Right cardiac atrium (tissue), 5 donors: ENCODE data around the gene RUNDC3A. TPM values are rescaled to one million over a fixed set of nuclear protein-coding genes. Genes with fewer than 3 reads are reported as not detected.
A peak's percentile ranks its signal among the peaks of the same experiment; 100 is the strongest.

Source experiments
- ATAC-seq, 2 donors: fragments of 200-7000 bp; cut with Tn5 transposase; one replicate each; pipeline versions ENCODE4 v1.8.0 to v1.9.1; 2020; ENCODE audit warnings: moderate library complexity in 2 of 2, mild to moderate bottlenecking in 1 of 2
- DNase-seq, 3 donors: peaks; one replicate each; pipeline ENCODE4 v3.0.0-alpha.2; 2020
- H3K27ac ChIP-seq: one replicate; pipeline ENCODE4 v1.5.1; 2013; ENCODE audit warnings: mild to moderate bottlenecking, low read length, control low read depth, moderate library complexity
- H3K27me3 ChIP-seq: one replicate; pipeline ENCODE4 v1.6.1; 2013; ENCODE audit not compliant: control insufficient read depth, insufficient read depth
- H3K4me1 ChIP-seq: one replicate; pipeline ENCODE4 v1.6.1; 2013; ENCODE audit warnings: low read length; ENCODE audit not compliant: control insufficient read depth, insufficient read depth
- H3K4me3 ChIP-seq: one replicate; pipeline ENCODE4 v1.5.1; 2013; ENCODE audit warnings: low read length, control low read depth
- H3K9me3 ChIP-seq: one replicate; pipeline ENCODE4 v1.6.1; 2013; ENCODE audit warnings: low read length; ENCODE audit not compliant: control insufficient read depth
- WGBS: extraction: QIAGEN DNeasy Blood & Tissue Kit; methylation state at CpG from one replicate; pipeline ENCODE4 v1.1.7; 2013; 5-methylcytosine and 5-hydroxymethylcytosine counted together
- intact Hi-C, 4 donors: fragments of 100-400 bp; cut with DNase I; formaldehyde crosslinking; loops; one replicate each; pipeline versions ENCODE4 v1.11.0 to v1.14.0; 2022 to 2023
- long read RNA-seq, 4 donors: library from polyadenylated mRNA; unstranded; transcript quantifications; one replicate each; pipeline ENCODE4 v2.0.0, GENCODE V29; 2020 to 2021
- polyA plus RNA-seq: library from polyadenylated mRNA; stranded (reverse); fragments of 200-250 nt; gene quantifications from one replicate; pipeline ENCODE4 v1.2.3, GENCODE V29; 2013
- total RNA-seq, 4 donors: library from RNA; stranded (reverse); fragmentation: NEBNext Ultra II Directional; extraction: Animal tissue kit (Norgen Biotek cat#: 25700); gene quantifications; one replicate each; pipeline ENCODE4 v1.2.1, GENCODE V29; 2021
- donor health status: healthy with polysubstance abuse.
- donor health status: DM: no; HTN: yes; CAD: no.
- donor health status: DM: no; HTN: no; CAD: no.
- donor health status: DM: no; HTN: yes; CAD: no; lungs with severe emphysema.
- donor health status: DM: yes; HTN: yes; CAD: no.

Gene RUNDC3A
- total RNA-seq (1 to 10 TPM; 1.8 to 4.5 (median 2.3) TPM), polyA plus RNA-seq (1.6 TPM)
- long read RNA-seq, donor 1, partial matches to known transcripts = 0 of 1 reads
- long read RNA-seq, donor 1, other reads (novel, unspliced or antisense) = 0 of 1 reads
- long read RNA-seq, donor 2, partial matches to known transcripts = 1 of 1 reads
- long read RNA-seq, donor 2, other reads (novel, unspliced or antisense) = 0 of 1 reads
- long read RNA-seq, donor 3, partial matches to known transcripts = 0 of 3 reads
- long read RNA-seq, donor 3, other reads (novel, unspliced or antisense) = 3 of 3 reads
- long read RNA-seq, donor 4, partial matches to known transcripts = 0 of 2 reads
- long read RNA-seq, donor 4, other reads (novel, unspliced or antisense) = 2 of 2 reads

DNA sequence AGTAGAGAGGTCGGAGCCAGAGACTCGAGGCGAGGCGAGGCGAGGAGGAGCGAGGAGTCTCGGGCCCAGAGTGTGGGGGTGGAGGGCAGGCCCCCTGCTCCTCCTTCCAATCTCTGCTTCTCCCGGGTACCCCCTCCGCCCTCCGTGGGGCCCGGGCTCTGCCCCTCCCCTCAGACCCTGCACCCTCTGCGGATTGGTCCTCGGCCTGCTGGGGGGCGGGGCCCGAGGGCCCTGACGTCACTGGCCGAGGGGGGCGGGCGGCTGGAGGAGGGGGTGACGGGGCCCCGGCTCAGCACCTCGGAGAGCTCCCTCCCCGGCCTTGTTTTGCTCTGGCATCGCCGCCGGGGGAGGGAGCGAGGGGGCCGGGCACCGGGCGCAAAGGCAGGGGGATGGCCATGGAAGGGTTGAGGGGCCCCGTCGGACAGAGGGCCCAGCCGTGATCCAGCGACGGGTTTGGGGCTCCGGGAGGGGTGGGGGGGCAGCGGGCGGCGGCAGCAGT, at the start of gene RUNDC3A:
Gene RUNDC3A (plus strand): TSS at position 282 of the 499 bp plus-strand sequence. CDS start 232 bp downstream, outside the sequence.
- peak within 1 kb of the TSS; percentile 50 for H3K4me3 ChIP-seq
- intact Hi-C loops = no loop called here
- no peak within 1 kb of the TSS for H3K27ac ChIP-seq
- no peaks in the 10 kb centered on the region for H3K4me1 ChIP-seq
- ATAC-seq = peak; percentile 97 to 98
- no peaks in the 10 kb centered on the region for H3K9me3 ChIP-seq
- peak; percentile 89 to 96 (median 94) for DNase-seq
- under 1% methylated on average over 39 of the region's 39 CpGs for whole genome bisulfite sequencing
- H3K27me3 ChIP-seq = no peaks in the 10 kb centered on the region

DNA sequence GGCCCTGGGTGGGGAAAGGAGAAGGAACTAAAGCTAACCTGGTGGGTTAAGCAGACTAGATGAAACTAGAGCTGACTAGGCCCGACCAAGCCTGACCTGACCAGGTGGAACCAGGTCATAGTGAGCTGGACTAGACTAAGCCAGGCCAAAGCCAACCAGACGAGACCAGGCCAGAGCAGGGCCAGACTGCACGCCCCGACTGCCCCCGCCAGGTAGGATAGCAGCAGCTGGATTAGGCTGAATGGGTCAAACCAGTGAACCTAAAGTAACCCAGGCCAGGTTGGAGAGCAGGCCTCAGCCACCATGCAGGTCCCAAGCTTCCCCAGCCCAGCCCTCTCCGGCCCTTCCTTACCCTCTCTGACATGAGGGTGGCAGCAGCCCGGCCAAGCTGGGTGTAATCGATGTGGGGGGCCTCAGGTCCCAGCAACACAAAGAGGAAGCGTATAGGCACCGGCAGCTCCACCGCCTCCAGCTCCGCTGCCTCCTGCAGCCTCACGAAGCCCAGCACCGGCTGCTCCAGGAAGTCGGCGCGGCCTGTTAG, 49.5 kb upstream of the RUNDC3A start:
- DNase-seq (peak in 1 of 3 donors; percentile 31), ATAC-seq (no peak)
- Histone ChIP-seq H3K27ac (no peak overlapping the region), H3K4me3 (no peak overlapping the region), H3K4me1 (no peaks in the 10 kb centered on the region), H3K9me3 (no peaks in the 10 kb centered on the region), H3K27me3 (no peaks in the 10 kb centered on the region)
- intact Hi-C loops = no loop called here
- WGBS = 76% methylated on average over 17 of the region's 17 CpGs

DNA sequence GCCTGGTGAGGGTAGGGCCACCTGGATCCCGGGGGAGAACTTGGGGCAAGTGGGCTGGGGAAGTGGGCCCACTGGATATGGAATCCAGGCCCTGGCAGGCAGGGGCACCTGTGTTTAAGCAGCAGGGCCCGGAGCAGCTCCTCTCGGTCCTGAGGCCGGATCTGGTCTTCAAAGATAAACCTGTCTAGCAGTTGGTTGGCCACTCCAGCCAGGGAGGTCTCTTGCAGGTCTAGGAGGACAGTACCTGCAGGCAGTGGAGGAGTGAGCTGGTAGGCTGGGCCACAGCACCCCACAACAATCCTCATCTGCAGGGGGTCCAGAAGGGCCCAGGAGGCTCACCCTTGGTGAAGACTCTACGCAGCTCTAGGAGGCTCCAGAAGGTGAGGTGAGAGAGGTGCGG, 48.1 kb upstream of the RUNDC3A start:
- Histone ChIP-seq H3K4me3 (no peak overlapping the region), H3K27ac (no peak overlapping the region), H3K27me3 (no peaks in the 10 kb centered on the region), H3K4me1 (no peaks in the 10 kb centered on the region), H3K9me3 (no peaks in the 10 kb centered on the region)
- intact Hi-C loops = no loop called here
- 92% methylated on average over 6 of the region's 6 CpGs for WGBS
- ATAC-seq (no peak), DNase-seq (peak in 2 of 3 donors; percentile 7 to 32)

DNA sequence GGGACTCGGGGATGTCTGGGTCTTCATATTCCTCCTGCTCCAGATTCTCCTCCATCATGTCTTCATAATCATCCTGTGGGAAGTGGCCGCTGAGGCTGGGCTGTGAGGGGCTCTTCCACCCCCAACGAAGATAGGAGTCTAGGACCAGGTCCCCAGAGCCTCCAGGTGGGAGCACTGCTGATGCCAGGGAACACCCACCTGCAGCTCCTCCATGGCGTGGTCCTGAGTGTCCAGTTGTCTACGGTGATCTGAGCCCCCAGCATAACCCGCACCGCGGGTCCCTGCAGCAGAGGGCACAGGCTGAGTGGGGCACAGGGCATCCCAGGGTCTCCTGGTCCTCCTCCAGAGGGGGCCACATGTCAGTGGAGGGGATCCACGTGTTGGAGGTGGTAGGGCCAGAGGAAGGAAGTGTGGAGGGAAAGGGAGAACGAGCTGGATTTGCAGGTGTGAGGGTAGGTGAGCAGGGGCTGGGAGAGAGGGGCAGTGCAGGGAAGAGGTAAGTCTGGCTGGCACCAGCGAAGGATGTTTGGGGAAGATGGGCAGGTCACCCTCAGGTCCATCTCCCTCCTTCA, 45.7 kb upstream of the RUNDC3A start:
- WGBS = 72% methylated on average over 11 of the region's 11 CpGs
- Histone ChIP-seq H3K27ac (no peak overlapping the region), H3K4me1 (no peaks in the 10 kb centered on the region), H3K27me3 (no peaks in the 10 kb centered on the region), H3K4me3 (no peak overlapping the region), H3K9me3 (no peaks in the 10 kb centered on the region)
- intact Hi-C loops = no loop called here
- peak in 1 of 3 donors; percentile 30 for DNase-seq
- ATAC-seq = no peak

DNA sequence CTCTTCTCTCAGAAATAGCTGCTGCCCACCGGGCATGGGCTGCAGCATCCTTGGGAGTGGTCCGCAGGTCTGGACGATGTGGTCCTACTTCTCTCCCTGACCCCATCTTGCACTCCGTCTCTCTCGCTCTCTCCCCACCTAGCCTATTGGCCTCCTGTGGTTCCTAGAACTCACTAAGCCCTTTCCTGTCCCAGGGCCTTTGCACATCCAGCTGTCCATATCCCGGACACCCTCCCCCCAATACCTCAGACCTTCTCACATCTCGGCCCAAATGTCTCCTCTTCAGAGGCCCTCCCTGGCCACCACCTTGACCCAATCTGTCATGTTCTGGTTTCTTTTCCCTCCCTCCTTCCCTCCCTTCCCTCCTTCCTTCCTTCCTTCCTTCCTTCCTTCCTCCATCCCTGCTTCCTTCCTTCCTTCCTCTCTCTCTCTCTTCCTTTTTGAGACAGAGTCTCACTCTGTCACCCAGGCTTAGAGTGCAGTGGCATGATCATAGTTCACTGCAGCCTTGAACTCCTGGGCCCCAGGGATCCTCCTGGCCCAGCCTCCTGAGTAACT, 45.0 kb upstream of the RUNDC3A start:
- Histone ChIP-seq H3K27ac (no peak overlapping the region), H3K9me3 (no peaks in the 10 kb centered on the region), H3K4me3 (no peak overlapping the region), H3K27me3 (no peaks in the 10 kb centered on the region), H3K4me1 (no peaks in the 10 kb centered on the region)
- 85% methylated on average over 7 of the region's 7 CpGs for WGBS
- DNase-seq (peak in 1 of 3 donors; percentile 9), ATAC-seq (no peak)
- intact Hi-C loops = no loop called here

DNA sequence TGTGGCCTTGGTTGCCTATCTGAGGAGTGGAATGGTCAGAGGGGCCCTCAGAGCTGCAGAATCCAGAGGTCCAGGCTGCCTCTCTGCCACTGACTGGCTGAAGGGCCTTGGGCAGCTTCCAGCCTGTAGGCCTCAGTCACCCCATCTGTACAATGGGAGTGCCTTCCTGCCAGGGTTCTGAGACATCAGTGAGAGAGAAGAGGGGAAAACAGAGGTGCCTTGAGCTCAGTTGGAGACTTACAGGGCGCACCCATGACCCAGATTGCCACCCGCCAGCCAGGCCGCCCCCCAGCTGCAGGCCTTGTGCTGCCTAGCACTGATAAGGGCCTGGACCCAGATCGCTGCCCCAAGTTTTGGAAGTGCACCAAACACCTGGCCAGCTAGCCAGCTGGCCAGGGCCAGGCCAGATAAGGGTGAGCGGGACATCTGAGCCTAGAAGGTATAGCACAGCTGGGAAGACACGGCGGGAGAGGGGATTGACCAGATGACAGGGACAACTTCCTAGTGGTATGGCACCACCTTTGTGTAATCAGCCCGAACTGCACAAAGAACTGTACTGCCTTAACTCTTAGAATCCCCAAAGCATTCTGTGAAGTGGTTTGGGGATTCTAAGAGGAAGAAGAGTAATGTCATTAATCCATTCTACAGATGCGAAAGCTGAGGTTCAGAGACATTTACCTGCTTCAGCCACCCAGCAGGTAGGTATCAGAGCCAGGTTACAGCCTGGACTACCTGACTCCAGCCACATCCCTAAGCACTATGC, 41.8 kb upstream of the RUNDC3A start:
- no peaks in the 10 kb centered on the region for H3K4me1 ChIP-seq
- H3K9me3 ChIP-seq = no peaks in the 10 kb centered on the region
- intact Hi-C loops = no loop called here
- ATAC-seq (no peak), DNase-seq (no peak)
- H3K27me3 ChIP-seq = no peaks in the 10 kb centered on the region
- 60% methylated on average over 9 of the region's 9 CpGs for WGBS
- no peak overlapping the region for H3K27ac ChIP-seq
- no peak overlapping the region for H3K4me3 ChIP-seq

- 91% methylated on average over 5 of the region's 5 CpGs for WGBS
- H3K4me1 ChIP-seq = no peaks in the 10 kb centered on the region
- H3K27ac ChIP-seq = no peak overlapping the region
- intact Hi-C loops = no loop called here
- H3K4me3 ChIP-seq = no peak overlapping the region
- no peaks in the 10 kb centered on the region for H3K27me3 ChIP-seq
- ATAC-seq = no peak
- no peak for DNase-seq
- no peaks in the 10 kb centered on the region for H3K9me3 ChIP-seq
Measured at GRCh38 chr17:44267165-44267455, 41.3 kb upstream of the RUNDC3A start.

DNA sequence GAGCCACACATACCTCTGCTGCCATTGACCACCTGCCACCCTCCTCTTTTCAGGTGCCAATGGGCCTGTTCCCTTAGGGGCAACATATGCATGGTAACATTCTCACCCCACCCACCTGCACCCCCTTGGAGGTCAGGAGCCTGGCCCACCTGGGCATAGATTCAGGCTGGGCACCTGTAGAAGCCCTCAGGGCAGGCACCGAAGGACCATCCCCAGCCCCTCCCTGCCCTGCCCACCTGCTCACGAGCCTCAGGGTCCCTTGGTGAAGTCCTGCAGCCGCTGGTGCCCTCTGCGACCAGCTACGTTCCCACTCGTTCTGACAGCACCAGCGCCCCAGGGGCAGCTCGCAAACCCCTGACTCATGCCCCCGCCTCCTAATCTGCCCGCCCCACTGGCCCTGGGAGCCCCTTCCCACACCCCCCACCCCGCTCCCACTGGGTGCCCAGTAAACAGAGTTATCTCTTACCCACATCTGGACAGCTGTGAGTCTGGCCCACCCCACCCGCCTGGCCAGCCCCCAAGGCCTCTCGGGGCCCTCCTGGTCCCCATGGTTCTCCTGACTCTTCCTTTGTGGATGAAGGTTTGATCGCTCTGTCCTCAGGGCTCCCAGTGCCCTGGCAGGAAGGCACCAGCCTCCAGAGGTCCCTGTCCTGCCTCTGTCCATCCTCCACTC, 40.4 kb upstream of the RUNDC3A start, which contains the start of gene SLC4A1:
Gene SLC4A1 (minus strand): TSS at position 318 of the 673 bp plus-strand sequence. CDS start 5,269 bp downstream, outside the sequence.
- Histone ChIP-seq H3K27ac (no peak within 1 kb of the TSS), H3K9me3 (no peaks in the 10 kb centered on the region), H3K27me3 (no peaks in the 10 kb centered on the region), H3K4me1 (no peaks in the 10 kb centered on the region), H3K4me3 (no peak within 1 kb of the TSS)
- ATAC-seq (no peak), DNase-seq (no peak)
- WGBS = 84% methylated on average over 14 of the region's 14 CpGs
- intact Hi-C loops = no loop called here

- ATAC-seq (no peak), DNase-seq (peak in 1 of 3 donors; percentile 1)
- no peaks in the 10 kb centered on the region for H3K27me3 ChIP-seq
- intact Hi-C loops = no loop called here
- 76% methylated on average over 11 of the region's 11 CpGs for WGBS
- no peak overlapping the region for H3K4me3 ChIP-seq
- no peak overlapping the region for H3K27ac ChIP-seq
- H3K4me1 ChIP-seq = no peaks in the 10 kb centered on the region
- H3K9me3 ChIP-seq = no peaks in the 10 kb centered on the region
Measured at GRCh38 chr17:44268709-44269534, 39.5 kb upstream of the RUNDC3A start.
